OCI-LY7 (cell line): Measurements from ENCODE around the gene ASB1.

Source experiments
- EZH2phosphoT487 ChIP-seq: fragments of 200-600 bp; sonication (generic); IDR thresholded peaks from 2 replicates; pipeline ENCODE4 v1.6.1; 2018; ENCODE audit warnings: low read depth, borderline replicate concordance, mild to moderate bottlenecking, mixed run types, antibody characterized with exemption, low read length, moderate library complexity, mixed read lengths
- TF ChIP-seq, protein P1 (sequence below): fragments of 200-600 bp; sonication (generic); conservative IDR thresholded peaks from 2 replicates; pipeline ENCODE4 v1.5.1; 2014; ENCODE audit warnings: mild to moderate bottlenecking, antibody characterized with exemption, low read length, moderate library complexity, mixed read lengths

- TF ChIP-seq, protein P1, sequence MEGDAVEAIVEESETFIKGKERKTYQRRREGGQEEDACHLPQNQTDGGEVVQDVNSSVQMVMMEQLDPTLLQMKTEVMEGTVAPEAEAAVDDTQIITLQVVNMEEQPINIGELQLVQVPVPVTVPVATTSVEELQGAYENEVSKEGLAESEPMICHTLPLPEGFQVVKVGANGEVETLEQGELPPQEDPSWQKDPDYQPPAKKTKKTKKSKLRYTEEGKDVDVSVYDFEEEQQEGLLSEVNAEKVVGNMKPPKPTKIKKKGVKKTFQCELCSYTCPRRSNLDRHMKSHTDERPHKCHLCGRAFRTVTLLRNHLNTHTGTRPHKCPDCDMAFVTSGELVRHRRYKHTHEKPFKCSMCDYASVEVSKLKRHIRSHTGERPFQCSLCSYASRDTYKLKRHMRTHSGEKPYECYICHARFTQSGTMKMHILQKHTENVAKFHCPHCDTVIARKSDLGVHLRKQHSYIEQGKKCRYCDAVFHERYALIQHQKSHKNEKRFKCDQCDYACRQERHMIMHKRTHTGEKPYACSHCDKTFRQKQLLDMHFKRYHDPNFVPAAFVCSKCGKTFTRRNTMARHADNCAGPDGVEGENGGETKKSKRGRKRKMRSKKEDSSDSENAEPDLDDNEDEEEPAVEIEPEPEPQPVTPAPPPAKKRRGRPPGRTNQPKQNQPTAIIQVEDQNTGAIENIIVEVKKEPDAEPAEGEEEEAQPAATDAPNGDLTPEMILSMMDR, result no peak
- no peak for TF ChIP-seq EZH2phosphoT487
Measured at GRCh38 chr2:238408615-238409340, 17.9 kb upstream of the ASB1 start.
